ENCODE results near the gene FGF9. TPM values are rescaled to one million over a fixed set of nuclear protein-coding genes. Genes with fewer than 3 reads are reported as not detected.

Gene FGF9
- total and polyA plus RNA-seq, 10 donors = 0.06 to 0.26 (median 0.17) TPM; not detected in 4

DNA sequence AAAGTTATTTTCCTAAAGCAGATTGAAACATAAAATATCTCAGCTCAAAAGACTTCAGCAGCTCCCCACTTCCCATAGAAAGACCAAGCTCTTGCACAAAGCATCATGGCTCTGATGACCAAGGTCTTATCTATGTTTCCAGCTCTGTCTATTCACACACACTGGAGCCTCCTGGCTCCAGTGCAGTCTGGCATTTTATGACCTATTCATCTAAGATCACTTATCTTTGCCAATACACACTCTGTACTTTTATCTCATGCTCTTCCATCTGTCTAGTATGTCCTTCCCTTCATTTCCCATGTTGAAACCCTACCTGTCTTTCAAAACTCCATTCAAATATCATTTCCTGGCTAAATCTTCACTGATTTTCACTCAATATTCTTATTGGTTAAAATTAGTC, 74.4 kb downstream of the FGF9 start:
- no peak for TF ChIP-seq CTCF (IDR thresholded peaks at IDR 0.05 in 8 of 11, conservative IDR thresholded peaks at IDR 0.05 in 3 of 11)
- no peak for TF ChIP-seq POLR2AphosphoS5 (IDR thresholded peaks at IDR 0.05)
- TF ChIP-seq POLR2A (IDR thresholded peaks at IDR 0.05) = no peak
- Histone ChIP-seq H3K9me3 (peaks cover 0 to 6% (median 0%) of the 10 kb centered on the region in 8 donors), H3K27ac (no peak overlapping the region), H3K4me1 (no peaks in the 10 kb centered on the region), H3K4me3 (no peak overlapping the region), H3K27me3 (replicated peaks in 1 of 7) (peaks cover 0 to 5% (median 0%) of the 10 kb centered on the region in 7 donors), H3K36me3 (no peaks in the 10 kb centered on the region)
- intact Hi-C loops (cut with DNase I; ENCODE audit: low total_unique reads) = no loop called here
- DNase-seq = no peak

- Histone ChIP-seq H3K27ac (no peak overlapping the region), H3K4me3 (no peak overlapping the region), H3K36me3 (no peaks in the 10 kb centered on the region), H3K9me3 (peaks cover 0 to 10% (median 0%) of the 10 kb centered on the region in 8 donors), H3K27me3 (replicated peaks in 1 of 7) (peaks cover 0 to 3% (median 0%) of the 10 kb centered on the region in 7 donors), H3K4me1 (no peaks in the 10 kb centered on the region)
- intact Hi-C loops (cut with DNase I; ENCODE audit: low total_unique reads) = no loop called here
- no peak for DNase-seq
- WGBS, 5 donors = 49 to 61% (median 55%) methylated on average over 4 of the region's 4 CpGs
- no peak for TF ChIP-seq POLR2AphosphoS5 (IDR thresholded peaks at IDR 0.05)
- TF ChIP-seq POLR2A (IDR thresholded peaks at IDR 0.05) = no peak
- TF ChIP-seq CTCF (IDR thresholded peaks at IDR 0.05 in 8 of 11, conservative IDR thresholded peaks at IDR 0.05 in 3 of 11) = no peak
These were observed 76.6 kb downstream of the FGF9 start for GRCh38 chr13:21747456-21747855.

DNA sequence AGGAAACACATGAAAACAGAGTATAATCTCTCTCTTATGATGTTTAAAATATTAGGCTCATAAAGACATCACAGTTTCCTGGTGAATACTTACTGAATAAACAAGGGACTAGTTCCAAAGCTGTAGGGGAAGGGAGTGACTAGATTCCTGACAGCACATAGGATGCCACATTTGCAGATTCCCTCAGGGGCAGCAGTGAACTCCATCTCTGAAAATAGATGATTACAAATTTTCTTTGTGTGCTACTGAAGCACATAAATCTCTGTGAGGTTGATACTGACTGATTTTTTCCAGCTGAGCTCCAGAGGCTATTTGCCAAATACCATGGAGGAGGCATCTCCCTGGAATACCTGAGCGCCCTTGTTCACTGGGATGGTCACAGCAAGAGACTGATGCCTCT, 77.3 kb downstream of the FGF9 start:
- no peak for TF ChIP-seq CTCF (IDR thresholded peaks at IDR 0.05 in 8 of 11, conservative IDR thresholded peaks at IDR 0.05 in 3 of 11)
- no peak for TF ChIP-seq POLR2A (IDR thresholded peaks at IDR 0.05)
- no peak for TF ChIP-seq POLR2AphosphoS5 (IDR thresholded peaks at IDR 0.05)
- Histone ChIP-seq H3K27me3 (replicated peaks in 1 of 7) (peaks cover 0 to 5% (median 0%) of the 10 kb centered on the region in 7 donors), H3K9me3 (peaks cover 0 to 10% (median 0%) of the 10 kb centered on the region in 8 donors), H3K4me1 (no peaks in the 10 kb centered on the region), H3K27ac (no peak overlapping the region), H3K36me3 (no peaks in the 10 kb centered on the region), H3K4me3 (no peak overlapping the region)
- DNase-seq = no peak
- 72 to 100% (median 90%) methylated on average over 1 of the region's 1 CpG for whole genome bisulfite sequencing, 5 donors
- intact Hi-C loops (cut with DNase I; ENCODE audit: low total_unique reads) = no loop called here

GRCh38 chr13:21749410-21749809, 78.5 kb downstream of the FGF9 start:
- Histone ChIP-seq H3K36me3 (no peaks in the 10 kb centered on the region), H3K9me3 (peaks cover 0 to 10% (median 0%) of the 10 kb centered on the region in 8 donors), H3K4me3 (no peak overlapping the region), H3K27me3 (replicated peaks in 1 of 7) (peaks cover 0 to 5% (median 0%) of the 10 kb centered on the region in 7 donors), H3K4me1 (no peaks in the 10 kb centered on the region), H3K27ac (no peak overlapping the region)
- 84 to 97% (median 86%) methylated on average over 1 of the region's 1 CpG for WGBS, 5 donors
- DNase-seq = no peak
- TF ChIP-seq POLR2AphosphoS5 (IDR thresholded peaks at IDR 0.05) = no peak
- no peak for TF ChIP-seq CTCF (IDR thresholded peaks at IDR 0.05 in 8 of 11, conservative IDR thresholded peaks at IDR 0.05 in 3 of 11)
- TF ChIP-seq POLR2A (IDR thresholded peaks at IDR 0.05) = no peak
- intact Hi-C loops (cut with DNase I; ENCODE audit: low total_unique reads) = no loop called here

Data from spleen (tissue), 11 donors.